Measurements from ENCODE around the gene RASGRP1.
"Not testable (repeated sequence)": the region's sequence is repeated elsewhere in the genome, so short reads cannot be mapped to it uniquely, and the experiment has no call there.

RASGRP1 gene

GRCh38 chr15:38564557-38565286 lies at the start of gene RASGRP1:
Gene RASGRP1 (minus strand): TSS chr15:38564814. CDS start chr15:38564628, 186 bp downstream.
- DNase-seq: peak in 1 of 2 experiments; percentile 50

DNA sequence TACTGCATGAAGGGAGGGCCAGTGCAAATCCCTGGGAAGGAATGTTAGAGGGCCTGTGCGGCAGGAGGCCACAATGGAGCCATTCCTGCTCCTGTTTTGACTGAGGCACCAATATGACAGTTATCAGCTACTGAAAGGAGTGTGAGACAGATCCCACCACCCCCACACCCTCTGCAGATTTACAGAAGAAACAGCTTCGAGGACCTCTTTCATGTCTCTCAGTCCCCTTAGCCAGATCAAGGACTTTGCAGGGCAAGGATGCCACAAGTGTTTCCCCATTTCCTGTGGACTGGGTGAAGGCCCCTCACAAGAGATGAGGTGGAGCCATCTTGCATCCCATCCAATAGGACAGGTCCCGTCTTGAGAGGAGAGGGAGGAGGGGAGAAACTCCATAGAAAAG lies 48.5 kb upstream of the RASGRP1 start:
- DNase-seq: no peak

DNA sequence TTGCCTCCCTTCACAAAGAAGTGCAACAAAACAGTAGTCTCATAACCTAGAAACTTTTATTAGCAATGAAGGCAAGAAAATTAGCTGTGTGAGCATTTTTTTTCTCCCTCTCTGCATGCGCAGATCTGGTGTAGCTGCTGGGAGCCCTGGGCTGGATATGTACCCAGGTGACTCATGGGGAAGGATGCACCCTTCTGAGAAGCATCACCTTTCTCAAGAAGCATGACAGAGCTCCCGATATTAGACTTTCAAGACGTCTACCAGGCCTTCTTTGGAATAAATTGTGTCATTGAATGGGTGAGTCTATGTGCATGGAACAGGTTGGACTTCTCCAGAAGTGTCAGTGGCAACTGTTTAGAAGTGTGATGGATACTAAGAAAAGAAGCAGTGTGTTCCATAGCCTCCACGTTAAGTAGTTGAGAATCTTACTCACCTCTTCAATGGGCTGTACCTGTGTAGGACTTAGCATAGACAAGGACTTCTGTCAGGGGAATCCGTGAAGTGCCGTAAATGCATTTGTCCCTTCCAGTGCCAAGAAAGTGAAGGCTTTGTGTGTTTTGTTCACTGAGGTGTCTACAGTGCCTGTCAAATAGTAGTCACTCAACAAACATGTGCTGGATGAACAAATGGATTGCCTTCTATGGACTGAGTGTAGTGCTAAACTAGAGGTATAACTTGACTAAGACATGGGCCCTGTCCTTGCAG lies 47.7 kb upstream of the RASGRP1 start:
- no peak for DNase-seq

- DNase-seq: no peak
Observed at GRCh38 chr15:38611228-38611627, 46.6 kb upstream of the RASGRP1 start.

GRCh38 chr15:38610748-38611147 lies 46.1 kb upstream of the RASGRP1 start:
- DNase-seq: no peak

DNA sequence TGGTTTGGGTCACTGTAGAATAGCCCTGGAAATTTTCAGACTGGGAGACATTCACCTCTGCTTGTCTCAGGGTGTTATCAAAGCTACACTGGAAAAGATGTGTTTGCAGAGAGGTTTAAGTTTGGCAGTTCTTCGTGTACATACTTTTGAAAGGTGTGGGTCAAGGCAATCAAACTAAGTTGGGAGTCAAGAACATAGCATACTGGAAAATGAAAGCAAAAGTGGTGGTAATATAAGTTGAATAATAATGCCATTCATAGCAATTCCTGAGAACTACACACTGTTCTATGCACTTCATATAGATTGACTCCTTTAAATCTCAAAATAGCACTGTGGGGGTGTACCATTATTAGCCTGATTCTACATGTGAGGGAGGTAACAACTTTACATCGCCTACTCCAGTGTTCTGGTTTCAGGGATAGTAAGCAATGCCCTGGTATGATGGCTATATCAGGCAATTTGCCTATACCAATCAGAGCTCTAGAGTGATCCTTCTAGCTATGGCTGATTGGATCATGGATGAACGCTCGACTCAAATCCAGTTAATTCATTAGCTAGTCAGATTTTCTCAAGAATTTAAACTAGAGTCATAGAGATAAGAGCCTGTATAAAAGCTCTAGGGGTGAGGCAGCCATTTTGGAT lies 44.6 kb upstream of the RASGRP1 start:
- no peak for DNase-seq

DNA sequence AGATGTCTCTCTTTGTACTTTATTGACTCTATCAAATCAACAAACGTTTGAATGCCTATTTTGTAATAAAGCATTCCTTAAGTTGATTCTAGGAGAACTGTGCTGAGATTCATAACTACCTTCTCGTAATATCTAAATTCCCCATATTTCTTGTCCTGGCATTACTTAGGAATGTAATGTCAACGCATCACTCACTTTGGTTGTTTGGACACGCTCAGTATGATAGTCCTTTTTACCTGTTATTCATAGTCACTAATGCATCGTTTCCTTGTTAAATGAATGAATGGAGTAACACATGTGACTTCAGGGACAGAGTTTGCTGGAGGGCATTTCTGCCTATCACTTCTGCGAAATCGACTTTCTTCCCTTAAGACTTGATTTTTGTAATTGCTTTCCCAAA lies 44.1 kb upstream of the RASGRP1 start:
- no peak for DNase-seq

- DNase-seq: no peak
Observed at GRCh38 chr15:38605744-38606143, 41.1 kb upstream of the RASGRP1 start.

GRCh38 chr15:38603672-38604071 lies 39.1 kb upstream of the RASGRP1 start:
- no peak for DNase-seq

DNA sequence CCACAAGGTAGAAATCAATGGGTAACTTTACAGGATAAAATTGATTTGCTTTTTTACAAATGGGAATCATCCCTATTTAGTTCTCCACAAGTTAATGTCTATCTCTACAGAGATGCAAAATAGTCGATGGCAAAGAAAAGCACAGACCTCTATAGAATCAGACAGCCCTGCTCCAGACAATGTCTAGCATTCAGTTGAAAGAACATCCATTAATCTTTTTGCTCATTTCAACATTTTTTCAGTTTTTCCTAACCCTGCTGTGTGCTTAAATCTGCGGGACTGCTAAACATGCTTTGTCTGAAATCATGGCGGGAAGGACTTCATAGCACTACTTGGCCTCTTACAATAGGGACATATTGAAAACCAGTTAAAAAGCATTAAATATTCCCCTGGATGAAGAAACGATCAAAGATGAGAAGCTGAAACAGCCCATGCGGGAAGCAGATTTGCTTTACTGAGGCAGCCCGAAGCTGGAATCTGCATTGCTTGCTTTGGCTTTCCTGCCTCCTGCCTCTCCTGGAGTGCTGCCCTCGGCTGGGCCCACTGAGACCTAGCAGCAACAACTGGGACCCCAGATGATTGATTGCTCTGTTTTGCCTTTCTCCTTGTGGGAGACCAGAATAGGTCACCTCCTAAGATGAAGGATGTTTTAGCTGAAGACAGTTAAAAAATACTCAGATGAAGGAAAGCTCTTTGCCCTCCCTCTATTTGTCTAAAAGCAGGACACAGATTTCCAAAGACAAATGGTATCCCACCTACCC lies 38.5 kb upstream of the RASGRP1 start:
- no peak for DNase-seq

DNA sequence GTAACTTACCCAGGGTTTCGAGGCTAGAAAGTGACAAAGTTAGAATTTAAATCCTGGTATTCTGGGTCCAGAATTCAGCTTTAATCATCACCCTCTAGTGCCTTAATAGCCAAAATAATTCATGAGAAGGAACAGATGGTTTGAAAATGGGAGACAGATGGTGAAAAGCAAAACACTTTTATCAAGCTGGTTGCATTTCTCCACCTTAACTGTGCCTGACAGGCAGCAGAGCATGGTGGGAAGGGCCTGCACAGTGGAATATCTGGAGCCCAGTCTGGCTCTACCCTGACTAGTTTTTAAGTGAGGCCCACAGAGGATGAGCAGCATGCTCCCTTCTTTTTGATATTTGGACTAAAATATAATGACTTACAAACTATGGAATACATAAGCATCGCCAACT lies 35.6 kb upstream of the RASGRP1 start:
- peak in 1 of 2 experiments; percentile 33 for DNase-seq

GRCh38 chr15:38598749-38599148 lies 34.1 kb upstream of the RASGRP1 start:
- no peak for DNase-seq

DNA sequence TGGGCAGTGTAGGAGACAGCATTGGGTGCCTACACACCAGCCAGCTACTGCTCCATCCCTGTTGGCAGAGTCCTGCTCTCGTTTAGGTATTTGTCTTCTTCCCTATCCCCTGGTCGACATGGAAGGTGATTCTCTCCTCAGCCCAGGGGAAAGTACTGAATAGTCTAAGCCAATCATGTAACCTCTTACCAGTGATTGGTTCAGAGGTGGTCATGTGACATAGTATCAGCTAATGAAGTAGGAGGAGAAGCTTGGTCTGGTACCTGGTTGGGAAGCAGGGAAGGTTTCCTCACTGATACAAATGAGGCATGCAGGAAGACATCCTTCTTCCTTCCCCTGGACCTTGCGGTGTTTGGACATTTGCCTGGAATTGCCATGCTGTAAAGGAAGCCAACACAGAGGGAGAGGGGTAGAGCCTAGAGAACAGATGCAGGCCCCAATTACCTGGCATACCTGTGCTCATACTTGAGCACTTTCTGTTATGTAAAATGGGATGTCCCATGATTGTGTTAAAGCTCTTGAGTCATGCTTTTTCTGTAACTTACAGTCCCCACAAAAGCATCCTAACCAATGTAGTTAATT lies 32.7 kb upstream of the RASGRP1 start:
- no peak for DNase-seq

DNA sequence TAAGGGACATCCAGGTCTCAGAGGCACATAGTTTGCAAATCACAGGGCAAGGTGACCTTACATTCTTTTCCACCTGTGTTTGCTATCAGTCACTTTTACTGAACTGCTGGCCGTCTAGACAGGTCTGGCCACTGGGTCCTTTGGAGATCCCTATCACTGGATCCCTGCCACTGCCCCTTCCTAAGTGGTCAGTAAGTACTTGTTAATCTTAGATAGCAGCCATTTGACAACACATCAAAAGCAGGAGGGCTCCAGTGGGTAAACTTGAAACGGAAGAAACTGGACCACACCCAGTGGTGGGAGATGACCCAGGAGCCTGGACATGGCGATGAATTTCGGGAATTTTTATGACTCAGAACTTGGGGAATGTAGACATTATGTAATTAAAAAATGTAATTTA lies 28.9 kb upstream of the RASGRP1 start:
- DNase-seq: no peak

- no peak for DNase-seq
Observed at GRCh38 chr15:38589502-38589901, 24.9 kb upstream of the RASGRP1 start.

GRCh38 chr15:38588672-38589071 lies 24.1 kb upstream of the RASGRP1 start:
- no peak for DNase-seq

DNA sequence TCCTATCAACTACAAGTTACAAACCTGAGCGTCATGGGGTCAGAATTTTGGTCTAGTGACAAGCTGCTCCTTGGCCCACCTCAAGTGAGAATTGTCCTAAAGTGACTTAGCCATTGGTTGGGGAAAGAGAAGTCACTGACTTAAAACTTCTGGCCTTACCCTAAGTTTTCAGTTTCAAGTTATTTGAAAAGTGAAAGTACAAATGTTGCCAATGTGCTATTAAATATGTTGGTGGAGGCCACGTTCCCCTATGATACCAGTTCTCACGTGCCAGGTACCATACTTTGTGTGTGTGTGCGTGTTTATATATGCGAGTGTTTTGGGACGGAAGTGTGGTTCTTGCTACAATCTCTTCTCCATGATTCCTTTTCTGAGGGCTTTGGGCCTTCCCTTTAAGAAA lies 22.6 kb upstream of the RASGRP1 start:
- DNase-seq: no peak

GRCh38 chr15:38586005-38586404 lies 21.4 kb upstream of the RASGRP1 start:
- DNase-seq: not testable (repeated sequence)

DNA sequence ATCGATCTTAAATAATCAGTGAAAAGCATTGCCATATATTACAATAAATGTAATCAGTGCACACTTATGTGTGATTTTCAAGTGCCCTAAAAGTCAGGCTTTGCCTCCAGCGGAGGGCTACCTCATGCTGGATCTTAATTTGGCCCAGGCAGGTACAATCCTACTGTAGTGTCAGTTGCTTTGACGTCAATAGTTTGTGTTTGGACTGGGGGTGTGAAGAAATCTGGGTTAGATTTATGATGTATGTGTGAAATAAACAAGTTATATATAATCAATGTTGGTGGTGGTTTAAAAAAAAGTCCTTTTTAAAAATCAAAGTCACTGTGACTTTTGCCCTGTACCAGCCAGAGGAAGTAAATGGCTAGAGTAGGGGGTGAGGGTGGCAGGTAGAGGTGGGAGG lies 14.0 kb upstream of the RASGRP1 start:
- no peak for DNase-seq

- no peak for DNase-seq
Observed at GRCh38 chr15:38577424-38577987, 12.9 kb upstream of the RASGRP1 start.

DNA sequence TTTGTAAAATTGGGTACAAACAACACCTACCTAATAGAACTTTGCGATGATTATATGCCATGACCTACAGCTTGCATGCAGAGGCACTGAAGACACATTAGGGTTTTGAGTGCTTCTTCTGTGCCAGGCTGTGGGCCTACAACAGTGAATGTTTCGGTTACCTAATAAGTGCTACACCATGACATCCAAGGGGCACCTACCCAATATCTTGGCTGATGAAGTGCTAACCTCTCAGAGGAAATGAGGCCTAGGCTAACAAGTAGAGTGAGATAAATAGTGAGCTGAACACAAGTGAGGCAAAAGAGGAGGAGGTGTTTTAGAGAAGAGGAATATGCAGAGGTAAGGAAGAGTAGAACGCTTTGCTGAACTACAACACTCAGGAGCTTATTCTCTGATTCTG lies 12.2 kb upstream of the RASGRP1 start:
- DNase-seq: no peak

DNA sequence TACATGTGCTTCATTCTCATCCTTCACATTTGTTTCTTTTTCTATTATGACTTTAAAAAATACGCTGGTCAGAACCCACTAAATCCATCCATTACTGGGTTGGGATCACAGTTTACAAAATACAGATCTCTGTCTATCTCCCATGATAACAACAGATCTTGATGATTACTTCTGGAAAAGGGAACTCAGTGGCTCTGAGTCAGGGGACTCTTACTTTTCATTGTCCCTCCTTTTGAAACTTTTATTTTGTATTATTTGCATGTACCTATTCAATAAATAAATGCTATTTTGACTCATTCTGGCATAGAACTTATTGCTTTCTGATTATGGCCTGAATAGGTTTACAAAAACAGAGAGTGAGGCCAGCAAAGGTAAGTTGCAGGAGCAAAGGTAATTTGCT lies 11.6 kb upstream of the RASGRP1 start:
- no peak for DNase-seq

DNA sequence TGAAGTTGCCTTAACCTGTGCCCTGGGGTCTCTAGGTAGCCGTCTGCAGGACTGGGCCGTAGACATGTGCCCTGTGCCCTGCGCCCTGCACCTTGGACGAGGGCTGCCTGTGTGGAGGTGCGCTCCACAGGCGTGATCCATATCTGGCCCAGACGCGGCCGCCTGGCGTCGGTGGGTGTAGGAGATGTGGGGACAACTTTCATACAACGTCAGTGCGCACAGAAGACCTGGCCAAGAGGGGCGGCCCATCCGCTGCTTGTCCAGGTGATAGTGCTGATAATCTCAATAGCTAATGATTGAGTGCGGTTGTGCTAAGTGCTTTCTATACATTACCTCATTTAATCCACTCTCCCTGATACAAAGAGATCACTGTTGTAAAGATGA lies 665 bp upstream of the RASGRP1 start:
- no peak for DNase-seq
